ENCODE data around the gene S100Z.

DNA sequence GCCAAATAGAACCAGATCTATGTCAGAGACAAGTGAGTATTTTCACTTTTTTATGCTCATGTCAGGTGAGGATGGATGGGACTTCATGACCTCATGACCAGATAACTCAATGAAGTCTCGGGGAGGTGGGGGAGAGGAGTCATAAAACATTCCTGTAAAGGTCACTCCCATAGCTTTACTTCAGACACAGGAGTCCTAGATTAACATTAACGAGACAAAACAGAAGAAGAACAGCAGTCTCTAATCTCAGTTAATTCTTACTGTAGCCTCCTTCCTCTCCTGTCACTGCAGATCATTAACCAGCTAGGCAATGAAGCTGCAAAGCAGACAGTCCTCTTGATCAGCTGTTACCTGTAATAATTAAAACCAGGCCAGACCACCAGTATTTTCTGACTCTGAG is 114.2 kb downstream of the S100Z start:
- TF ChIP-seq, protein P1, sequence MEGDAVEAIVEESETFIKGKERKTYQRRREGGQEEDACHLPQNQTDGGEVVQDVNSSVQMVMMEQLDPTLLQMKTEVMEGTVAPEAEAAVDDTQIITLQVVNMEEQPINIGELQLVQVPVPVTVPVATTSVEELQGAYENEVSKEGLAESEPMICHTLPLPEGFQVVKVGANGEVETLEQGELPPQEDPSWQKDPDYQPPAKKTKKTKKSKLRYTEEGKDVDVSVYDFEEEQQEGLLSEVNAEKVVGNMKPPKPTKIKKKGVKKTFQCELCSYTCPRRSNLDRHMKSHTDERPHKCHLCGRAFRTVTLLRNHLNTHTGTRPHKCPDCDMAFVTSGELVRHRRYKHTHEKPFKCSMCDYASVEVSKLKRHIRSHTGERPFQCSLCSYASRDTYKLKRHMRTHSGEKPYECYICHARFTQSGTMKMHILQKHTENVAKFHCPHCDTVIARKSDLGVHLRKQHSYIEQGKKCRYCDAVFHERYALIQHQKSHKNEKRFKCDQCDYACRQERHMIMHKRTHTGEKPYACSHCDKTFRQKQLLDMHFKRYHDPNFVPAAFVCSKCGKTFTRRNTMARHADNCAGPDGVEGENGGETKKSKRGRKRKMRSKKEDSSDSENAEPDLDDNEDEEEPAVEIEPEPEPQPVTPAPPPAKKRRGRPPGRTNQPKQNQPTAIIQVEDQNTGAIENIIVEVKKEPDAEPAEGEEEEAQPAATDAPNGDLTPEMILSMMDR (IDR thresholded peaks at IDR 0.05; ENCODE audit: insufficient read depth, low read length, poor library complexity, severe bottlenecking): no peak
- no peak for TF ChIP-seq EZH2phosphoT487 (conservative IDR thresholded peaks at IDR 0.05; ENCODE audit: low read length)

Measured in SU-DHL-6 (cell line).